NT2/D1 (cell line): ENCODE data around the gene RGL4.

Source experiments
- DNase-seq: peaks from one replicate; pipeline ENCODE4 v3.0.0-alpha.2; 2011; ENCODE audit warnings: low read depth, low spot score
- H3K27me3 ChIP-seq: 2 replicates; pipeline ENCODE4 v1.6.0; 2011; ENCODE audit warnings: mild to moderate bottlenecking; ENCODE audit not compliant: insufficient read length, insufficient read depth
- H3K36me3 ChIP-seq: 2 replicates; pipeline ENCODE4 v1.6.1; 2011; ENCODE audit warnings: mild to moderate bottlenecking, low read length, mixed read lengths; ENCODE audit not compliant: insufficient read depth, insufficient read length
- H3K4me1 ChIP-seq: 2 replicates; pipeline ENCODE4 v1.5.1; 2011; ENCODE audit not compliant: insufficient read depth, insufficient read length
- H3K4me3 ChIP-seq: 2 replicates; pipeline ENCODE4 v1.5.1; 2011; ENCODE audit warnings: low read depth; ENCODE audit not compliant: insufficient read length
- H3K9ac ChIP-seq: 2 replicates; pipeline ENCODE4 v1.6.0; 2011; ENCODE audit warnings: low read depth; ENCODE audit not compliant: insufficient read length
- H3K9me3 ChIP-seq: 2 replicates; pipeline ENCODE4 v1.5.1; 2011; ENCODE audit warnings: mild to moderate bottlenecking, low read length; ENCODE audit not compliant: insufficient read depth
- SUZ12 ChIP-seq: IDR thresholded peaks from 2 replicates; pipeline ENCODE4 v1.6.1; 2011; ENCODE audit not compliant: insufficient read length, insufficient read depth; ENCODE audit errors: extremely low read depth
- YY1 ChIP-seq: IDR thresholded peaks from 2 replicates; pipeline ENCODE4 v1.6.1; 2011; ENCODE audit not compliant: insufficient read length, insufficient read depth
- ZNF274 ChIP-seq: IDR thresholded peaks from 2 replicates; pipeline ENCODE4 v1.6.1; 2011; ENCODE audit warnings: mild to moderate bottlenecking, low read depth, low read length

RGL4 gene

DNA sequence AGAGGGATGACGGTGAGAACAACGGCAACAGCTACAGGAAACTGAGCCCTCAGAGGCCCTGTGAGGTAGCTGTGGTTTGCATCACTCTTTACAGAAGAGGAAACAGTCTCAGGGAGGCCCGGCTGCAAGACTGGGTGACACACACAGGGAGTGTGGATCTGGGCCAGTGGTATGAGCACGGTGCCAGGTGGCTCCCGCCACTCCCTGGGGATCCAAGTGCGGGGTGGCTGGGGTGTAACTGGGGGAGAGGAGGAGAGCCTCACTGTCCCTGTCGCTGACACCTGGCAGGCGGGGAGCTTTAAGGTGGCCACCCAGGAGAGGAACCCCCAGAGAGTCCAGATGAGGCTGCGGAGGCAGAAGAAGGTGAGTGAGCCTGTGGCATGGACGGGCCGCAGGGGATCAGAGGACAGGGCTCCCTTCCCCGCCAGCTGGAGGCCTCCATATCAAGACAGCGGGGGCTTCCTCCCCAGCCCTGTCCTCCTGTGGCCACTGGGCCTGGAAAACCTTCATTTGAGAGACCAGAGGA is 5.6 kb downstream of the RGL4 start:
- H3K9ac ChIP-seq = no peak overlapping the region
- H3K4me1 ChIP-seq = no peaks in the 10 kb centered on the region
- H3K9me3 ChIP-seq = no peaks in the 10 kb centered on the region
- DNase-seq = no peak
- no peak for TF ChIP-seq SUZ12
- no peak for TF ChIP-seq YY1
- TF ChIP-seq ZNF274 = no peak
- H3K27me3 ChIP-seq = no peaks in the 10 kb centered on the region
- H3K36me3 ChIP-seq = peaks cover 3% of the 10 kb centered on the region
- H3K4me3 ChIP-seq = no peak overlapping the region

DNA sequence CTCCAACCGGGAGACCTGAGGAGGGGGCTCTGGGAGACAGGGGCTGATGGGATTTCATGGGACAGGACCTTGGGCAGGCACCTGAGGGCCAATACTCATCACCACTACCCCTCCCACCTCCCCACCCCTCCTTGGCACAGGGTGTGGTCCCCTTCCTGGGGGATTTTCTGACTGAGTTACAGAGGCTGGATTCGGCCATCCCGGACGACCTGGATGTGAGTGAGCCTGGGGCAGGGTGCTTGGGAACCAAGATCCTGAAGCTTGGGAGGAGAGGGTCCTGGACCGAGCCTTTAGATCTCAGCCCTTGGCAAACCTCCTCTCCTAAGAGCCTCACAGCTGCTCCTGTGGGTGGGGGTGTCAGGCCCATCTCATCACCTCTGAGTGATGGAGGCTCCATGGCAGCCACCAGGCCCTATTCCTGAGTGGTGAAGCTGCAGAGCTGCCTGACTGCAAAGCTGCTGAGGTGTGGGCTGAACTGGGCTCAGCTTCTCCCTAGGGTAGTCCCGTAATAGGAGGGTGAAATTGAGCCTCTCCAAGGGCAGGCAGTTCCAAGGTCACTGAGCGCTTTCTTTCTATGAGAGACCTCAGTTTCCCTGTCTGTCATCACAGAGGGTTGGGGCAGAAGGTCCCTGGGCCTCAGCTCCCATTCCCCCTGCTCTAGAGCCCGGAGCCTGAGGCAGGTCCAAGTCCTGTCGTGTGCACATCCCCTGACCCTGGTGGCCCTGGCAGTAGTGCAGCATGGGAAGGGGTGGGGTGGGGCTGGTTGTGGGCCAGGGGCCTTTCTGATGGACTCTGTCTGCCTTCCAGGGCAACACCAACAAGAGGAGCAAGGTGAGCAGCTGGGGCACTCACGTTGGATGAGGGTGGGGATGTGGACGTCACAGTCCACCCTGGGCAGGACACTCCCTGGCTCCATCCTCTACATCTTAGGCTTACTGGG is 6.5 kb downstream of the RGL4 start:
- H3K4me1 ChIP-seq = no peaks in the 10 kb centered on the region

DNA sequence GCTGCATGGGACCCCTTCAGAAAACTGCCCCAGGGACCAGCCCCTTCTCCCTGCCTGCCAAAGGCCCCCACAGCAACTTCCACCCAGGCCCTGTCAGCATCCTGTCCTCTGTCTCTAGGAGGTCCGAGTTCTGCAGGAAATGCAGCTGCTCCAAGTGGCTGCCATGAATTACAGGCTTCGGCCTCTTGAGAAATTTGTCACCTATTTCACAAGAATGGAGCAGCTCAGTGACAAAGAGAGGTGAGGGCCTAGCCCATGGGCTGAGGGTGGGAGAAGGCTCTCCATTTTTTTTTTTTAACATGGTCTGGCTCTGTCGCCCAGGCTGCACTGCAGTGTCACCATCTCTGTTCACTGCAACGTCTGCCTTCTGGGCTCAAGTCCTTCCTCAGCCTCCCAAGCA is 7.3 kb downstream of the RGL4 start:
- TF ChIP-seq ZNF274 = no peak
- Histone ChIP-seq H3K36me3 (no peaks in the 10 kb centered on the region), H3K27me3 (no peaks in the 10 kb centered on the region)

More for the DNA sequence above, 6.5 kb downstream of the RGL4 start:
- TF ChIP-seq SUZ12 (no peak), YY1 (no peak), ZNF274 (no peak)
- no peak for DNase-seq
- no peak overlapping the region for H3K4me3 ChIP-seq
- no peak overlapping the region for H3K9ac ChIP-seq
- H3K36me3 ChIP-seq = peaks cover under 1% of the 10 kb centered on the region
- H3K27me3 ChIP-seq = no peaks in the 10 kb centered on the region
- H3K9me3 ChIP-seq = no peaks in the 10 kb centered on the region

GRCh38 chr22:23698673-23699235 is 7.9 kb downstream of the RGL4 start:
- Histone ChIP-seq H3K9ac (no peak overlapping the region), H3K9me3 (no peaks in the 10 kb centered on the region)

More for the DNA sequence above, 7.3 kb downstream of the RGL4 start:
- DNase-seq = no peak
- Histone ChIP-seq H3K9ac (no peak overlapping the region), H3K9me3 (no peaks in the 10 kb centered on the region), H3K4me1 (no peaks in the 10 kb centered on the region), H3K4me3 (no peak overlapping the region)

GRCh38 chr22:23700706-23701105 is 9.9 kb downstream of the RGL4 start:
- H3K4me1 ChIP-seq = no peaks in the 10 kb centered on the region
- H3K27me3 ChIP-seq = no peaks in the 10 kb centered on the region
- no peak overlapping the region for H3K9ac ChIP-seq
- H3K4me3 ChIP-seq = no peak overlapping the region
- no peaks in the 10 kb centered on the region for H3K9me3 ChIP-seq
- peaks cover under 1% of the 10 kb centered on the region for H3K36me3 ChIP-seq
- TF ChIP-seq ZNF274 (no peak), SUZ12 (no peak), YY1 (no peak)
- no peak for DNase-seq

More at GRCh38 chr22:23698673-23699235, 7.9 kb downstream of the RGL4 start:
- no peak for DNase-seq
- no peaks in the 10 kb centered on the region for H3K36me3 ChIP-seq
- H3K4me1 ChIP-seq = no peaks in the 10 kb centered on the region
- H3K27me3 ChIP-seq = no peaks in the 10 kb centered on the region
- TF ChIP-seq YY1 (no peak), SUZ12 (no peak), ZNF274 (no peak)
- no peak overlapping the region for H3K4me3 ChIP-seq

DNA sequence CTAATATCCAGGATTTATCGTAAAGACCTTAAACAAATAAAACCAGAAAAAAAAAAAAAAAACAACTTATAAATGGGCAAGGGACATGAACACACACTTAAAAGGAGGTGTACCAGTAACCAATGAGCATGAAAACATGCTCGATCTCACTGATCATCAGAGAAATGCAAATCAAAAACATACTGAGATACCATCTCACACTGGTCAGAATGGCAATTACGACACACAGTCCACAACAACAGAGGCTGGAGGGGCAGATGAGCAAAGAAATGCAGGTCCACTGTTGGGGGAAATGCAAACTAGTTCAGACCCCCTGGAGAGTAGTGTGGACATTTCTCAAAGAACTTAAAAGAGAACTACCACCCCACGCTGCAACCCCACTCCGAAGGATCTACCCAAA is 13.2 kb downstream of the RGL4 start:
- Histone ChIP-seq H3K9ac (no peak overlapping the region), H3K4me3 (no peak overlapping the region), H3K36me3 (peaks cover 12% of the 10 kb centered on the region), H3K4me1 (no peaks in the 10 kb centered on the region), H3K27me3 (no peaks in the 10 kb centered on the region), H3K9me3 (no peaks in the 10 kb centered on the region)
- TF ChIP-seq YY1 (no peak), ZNF274 (no peak), SUZ12 (no peak)
- DNase-seq = no peak

DNA sequence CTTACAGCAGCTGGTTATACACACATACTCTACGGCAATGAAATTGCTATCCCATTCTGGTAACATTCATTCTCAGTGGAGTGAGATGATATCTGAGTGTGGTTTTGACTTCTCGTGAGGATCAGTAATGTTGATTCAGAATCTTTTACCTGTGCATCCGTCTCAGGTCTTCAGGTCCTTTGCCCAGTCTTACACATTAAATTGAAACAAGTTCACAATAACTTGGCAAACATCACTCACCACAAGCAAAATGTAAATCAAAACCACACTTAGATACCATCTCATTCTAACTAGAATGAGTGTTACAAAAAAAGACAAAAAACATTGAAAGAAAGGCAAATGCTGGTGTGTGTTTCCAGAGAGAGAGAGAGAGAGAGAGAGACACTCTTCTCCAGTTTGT is 14.0 kb downstream of the RGL4 start:
- no peaks in the 10 kb centered on the region for H3K9me3 ChIP-seq
- DNase-seq = no peak
- TF ChIP-seq YY1 (no peak), SUZ12 (no peak), ZNF274 (no peak)
- no peaks in the 10 kb centered on the region for H3K27me3 ChIP-seq
- H3K4me3 ChIP-seq = no peak overlapping the region
- H3K36me3 ChIP-seq = peaks cover 12% of the 10 kb centered on the region
- no peak overlapping the region for H3K9ac ChIP-seq
- no peaks in the 10 kb centered on the region for H3K4me1 ChIP-seq
